Measurements from ENCODE around the gene DMBX1.
A peak's percentile ranks its signal among the peaks of the same experiment; 100 is the strongest.

DMBX1 gene

DNA sequence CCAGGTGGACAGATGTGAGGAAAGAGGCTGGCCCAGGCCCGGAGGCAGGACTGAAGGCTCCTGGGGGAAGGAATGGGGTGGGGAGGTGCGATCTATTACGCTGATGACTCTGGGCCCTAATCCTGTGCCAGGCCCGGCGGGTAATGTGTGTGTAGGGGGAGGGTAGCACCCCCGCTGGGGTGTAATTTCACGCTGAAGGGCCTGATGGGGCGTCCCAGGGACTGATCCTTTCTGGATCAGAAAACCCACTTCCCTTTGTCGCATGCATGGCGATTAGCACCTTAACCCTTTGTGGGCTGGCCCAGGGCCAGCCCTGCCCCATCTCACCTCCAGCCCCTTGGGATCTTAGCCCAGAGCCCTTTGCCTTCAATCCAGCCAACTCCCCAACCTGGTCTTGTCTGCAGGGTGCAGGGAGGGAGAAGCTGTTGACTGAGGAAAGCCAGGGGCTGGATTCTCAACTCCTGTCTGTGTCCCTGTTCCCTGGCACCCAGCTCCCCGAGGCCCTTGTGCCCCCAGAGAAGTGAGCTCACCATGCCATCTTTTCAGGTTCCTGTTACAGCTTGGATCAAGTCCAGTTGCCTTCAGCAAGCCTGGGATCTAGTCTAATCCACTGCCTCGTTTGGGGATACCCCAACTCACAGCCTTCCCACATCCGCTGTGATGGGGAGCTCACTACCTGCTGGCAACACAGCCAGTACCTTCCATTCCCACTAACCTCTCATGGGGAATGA lies 35.8 kb downstream of the DMBX1 start:
- DNase-seq (ENCODE audit: low read depth in 2 of 2): no peak

DNA sequence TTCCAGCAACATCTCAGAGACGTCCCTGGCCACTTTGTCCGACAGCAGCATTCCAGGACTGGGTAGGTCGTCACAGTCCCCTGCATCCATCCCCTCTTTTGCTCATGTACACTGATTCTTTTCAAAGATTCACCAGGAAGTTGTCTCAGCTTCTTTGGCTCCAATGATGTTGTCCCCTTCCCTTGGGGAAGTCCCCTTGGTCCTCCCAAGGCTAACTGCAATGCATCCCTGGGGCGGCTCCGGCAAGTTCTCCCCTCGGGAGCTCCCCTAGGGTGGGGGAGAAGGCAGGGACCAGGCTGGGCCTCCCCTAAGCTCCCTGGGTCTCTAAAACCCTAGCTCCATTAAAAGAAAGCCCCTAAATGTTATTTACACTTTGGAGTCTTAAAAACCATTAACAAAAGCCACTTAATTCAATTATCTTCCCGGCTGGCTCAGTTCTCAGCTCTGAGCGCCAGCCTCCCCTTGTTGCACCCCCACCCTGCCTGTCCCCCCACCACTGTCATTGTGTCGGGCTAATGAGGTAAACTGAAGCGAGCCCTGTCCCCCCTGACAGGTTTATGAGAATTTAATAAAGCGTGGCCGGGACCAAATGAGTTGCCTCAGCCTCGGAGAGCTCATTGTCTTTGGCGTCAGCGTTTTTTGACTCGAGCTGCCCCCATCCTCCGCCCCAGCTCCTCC lies 36.5 kb downstream of the DMBX1 start:
- no peak for DNase-seq (ENCODE audit: low read depth in 2 of 2)

DNA sequence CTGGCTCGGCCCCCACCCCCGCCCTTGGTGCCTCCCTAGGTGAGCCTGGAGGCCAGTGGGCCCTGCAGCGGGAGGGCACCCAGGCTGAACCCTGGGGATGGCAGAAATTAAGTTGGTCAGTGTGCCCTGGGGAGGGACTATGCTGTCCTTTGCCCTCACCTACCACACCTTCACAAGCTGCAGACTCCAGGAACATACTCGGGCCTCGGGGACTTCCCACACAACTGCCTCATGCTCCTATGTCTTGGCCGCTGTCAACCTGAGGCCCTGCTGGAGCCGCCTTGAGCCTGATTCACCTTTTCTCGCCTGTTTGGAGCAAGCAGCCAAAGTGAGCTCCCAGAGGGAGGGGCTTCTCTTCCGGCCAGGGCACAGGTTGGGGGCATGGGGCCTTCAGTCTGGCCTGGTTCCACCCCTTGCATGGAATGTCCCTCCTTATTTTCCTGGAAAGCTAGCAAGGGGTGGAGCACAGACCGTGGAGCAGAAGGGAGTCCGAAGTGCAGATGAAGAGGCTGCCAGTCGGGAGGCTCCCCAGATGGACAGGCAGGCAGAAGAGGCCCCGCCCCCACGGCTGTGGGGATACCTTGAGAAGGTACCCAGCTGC lies 37.2 kb downstream of the DMBX1 start:
- DNase-seq (ENCODE audit: low read depth in 2 of 2): no peak

DNA sequence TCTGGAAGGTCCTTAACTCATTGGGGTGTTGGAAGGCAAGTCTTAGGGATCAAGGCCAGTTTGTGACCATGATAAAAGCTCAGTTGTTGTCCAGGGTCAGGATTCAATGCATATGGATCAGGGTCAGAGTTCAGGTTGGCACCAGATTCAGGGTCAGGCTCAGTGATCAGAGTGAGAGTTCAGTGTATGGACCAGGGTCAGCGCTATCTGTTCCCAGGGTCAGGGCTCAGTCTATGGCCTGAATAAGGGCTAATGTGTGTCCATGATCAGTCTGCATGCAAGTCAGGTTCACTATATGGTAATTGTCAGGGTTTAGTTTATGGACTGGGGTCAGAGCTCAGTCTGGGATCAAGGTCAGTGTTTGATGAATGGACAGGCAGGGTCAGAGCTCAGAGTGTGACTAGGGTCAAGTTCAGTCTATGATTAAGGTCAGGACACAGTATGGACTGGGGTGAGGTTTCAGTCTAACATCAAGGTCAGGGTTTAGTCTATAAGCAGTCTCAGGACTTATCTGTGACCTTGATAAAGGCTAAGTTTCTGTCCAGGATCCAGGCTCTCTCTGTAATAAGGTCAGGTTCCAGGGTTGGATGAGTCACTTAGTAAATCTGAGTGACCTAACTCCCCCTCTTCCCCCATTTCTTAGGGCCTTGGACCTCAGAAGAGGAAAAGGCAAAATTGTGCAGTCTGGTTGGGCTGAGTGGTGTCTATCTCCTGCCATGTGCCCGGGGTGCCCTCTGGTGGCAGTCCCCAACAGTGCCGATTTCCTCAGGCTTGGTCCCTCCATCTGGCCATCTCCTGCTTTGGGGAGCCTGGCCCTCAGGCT lies 38.0 kb downstream of the DMBX1 start:
- DNase-seq (ENCODE audit: low read depth in 2 of 2): peak; percentile 62 to 73

DNA sequence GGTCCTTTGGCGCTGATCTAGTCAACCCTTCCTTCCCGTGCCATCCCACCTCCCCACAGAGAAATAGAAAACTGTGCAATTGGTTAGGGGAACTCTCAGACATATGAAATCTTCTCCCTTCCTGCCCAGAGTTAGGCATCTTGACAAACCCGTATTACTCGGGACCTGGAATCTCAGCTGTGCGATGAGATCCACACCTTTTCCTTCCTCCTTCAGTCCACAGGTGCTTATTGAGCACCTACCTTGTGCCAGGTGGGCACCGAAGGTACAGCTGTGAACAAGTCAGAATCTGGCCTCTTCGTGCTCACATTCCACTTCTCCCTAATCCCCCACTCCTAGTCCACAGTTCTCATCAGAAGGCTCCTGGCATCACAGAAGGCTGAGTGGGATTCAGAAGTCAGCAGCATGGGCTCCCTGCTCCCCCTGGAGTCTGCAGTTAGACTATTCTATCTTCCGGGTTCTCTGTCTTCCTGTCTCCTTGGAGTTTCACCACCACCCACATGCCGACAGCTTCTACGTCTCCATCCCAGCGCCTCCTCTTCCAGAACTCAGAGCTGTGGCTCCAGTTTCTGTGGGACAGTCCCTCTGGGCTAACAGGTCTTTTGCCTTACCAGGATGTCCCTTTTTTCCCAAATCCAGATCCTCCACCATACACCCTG lies 38.8 kb downstream of the DMBX1 start:
- no peak for DNase-seq (ENCODE audit: low read depth in 2 of 2)

DNA sequence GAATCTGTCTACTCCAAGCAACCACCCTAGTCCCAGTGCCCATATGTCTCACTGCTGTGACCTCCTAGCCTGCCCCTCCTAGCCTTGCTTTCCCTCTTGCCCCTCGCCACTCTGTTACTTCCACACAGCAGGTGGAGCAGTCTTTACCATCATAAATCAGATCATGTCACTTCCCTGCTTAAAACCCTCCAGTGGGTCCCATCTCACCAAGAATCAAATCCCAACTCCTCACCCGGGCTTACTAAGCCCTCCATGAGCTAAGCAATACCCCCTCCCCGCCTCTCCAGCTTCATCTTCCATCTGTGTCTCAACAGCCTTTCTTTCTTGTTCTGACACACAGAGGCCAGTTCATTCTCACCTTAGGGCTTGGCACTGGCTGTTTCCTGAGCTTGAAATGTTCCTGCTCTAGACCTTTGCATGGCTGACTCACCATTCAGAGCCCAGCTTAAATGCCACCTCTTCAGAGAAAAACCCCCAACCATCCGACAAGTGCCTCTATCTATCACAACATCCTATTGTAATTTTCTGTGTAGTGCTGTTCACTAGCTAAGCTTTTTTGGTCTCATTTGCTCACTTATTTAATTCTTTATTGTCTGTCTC lies 39.5 kb downstream of the DMBX1 start:
- no peak for DNase-seq (ENCODE audit: low read depth in 2 of 2)

DNA sequence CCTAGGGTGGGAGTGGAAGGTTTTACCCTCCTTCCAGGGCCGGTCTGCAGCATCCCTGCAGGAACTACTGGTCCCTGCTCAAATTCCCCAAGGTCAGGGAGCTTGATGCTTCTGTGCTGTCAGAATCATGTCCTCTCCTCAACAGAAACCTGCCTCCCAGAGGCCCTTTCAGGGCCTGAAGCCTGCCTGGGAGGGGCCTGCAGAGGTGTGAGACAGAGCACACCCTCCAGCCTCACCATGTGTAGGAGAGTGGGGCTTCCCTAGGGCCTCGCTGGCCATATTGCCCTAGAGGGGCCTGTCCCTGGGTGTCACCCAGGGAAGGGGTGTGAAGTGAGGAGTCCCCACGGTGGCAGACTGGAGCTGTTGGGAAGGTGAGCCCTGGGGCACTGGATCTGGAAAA lies 40.7 kb downstream of the DMBX1 start:
- DNase-seq (ENCODE audit: low read depth in 2 of 2): no peak

DNA sequence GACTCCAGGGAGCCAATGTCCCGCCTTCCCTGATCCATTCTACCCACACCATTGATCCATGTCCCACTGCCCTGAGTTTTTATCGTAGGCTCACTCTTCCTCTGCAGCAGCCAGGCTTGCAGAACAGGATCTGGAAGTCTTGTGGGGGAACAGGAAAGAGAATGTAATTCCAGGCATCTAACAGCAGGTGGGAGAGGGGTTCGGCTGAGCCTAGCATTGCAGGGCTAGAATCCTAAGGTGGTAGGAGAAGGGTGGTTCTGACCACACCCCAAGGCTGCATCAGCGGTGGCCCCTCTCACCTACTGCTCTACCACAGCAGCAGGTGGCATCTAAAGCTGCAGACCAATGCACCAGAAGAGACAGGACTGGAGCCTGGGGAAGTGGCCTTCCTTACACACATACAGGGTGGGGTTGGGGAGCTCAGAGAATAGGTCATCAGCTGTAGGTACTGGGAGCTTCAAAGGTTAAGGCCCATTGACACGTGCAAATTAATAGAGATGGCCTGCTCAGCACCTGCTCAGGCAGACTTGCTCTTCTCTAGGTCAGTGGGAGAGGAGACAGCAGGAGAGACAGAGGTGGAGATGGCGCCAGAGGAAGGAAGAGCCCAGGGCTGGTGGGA lies 41.3 kb downstream of the DMBX1 start:
- no peak for DNase-seq (ENCODE audit: low read depth in 2 of 2)

DNA sequence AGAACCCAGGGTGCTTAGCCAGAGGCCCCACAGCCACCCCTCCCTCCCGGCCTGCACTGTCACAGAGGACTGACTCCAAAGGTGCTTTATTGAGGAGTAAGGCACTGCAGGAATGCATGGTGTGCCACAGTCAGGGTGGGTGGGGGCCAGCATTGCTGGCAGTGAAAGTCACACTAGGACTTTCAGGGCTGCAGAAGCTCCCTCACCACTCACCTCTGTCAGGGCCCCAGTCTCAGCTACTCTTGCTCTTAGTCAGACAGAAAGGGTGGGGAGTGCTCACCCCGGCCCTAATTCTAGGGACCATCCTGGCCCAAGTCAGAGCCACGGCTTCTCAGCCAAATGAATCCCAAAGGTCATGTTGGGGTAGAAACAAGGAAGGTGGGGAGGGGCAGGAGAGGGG lies 42.5 kb downstream of the DMBX1 start:
- no peak for DNase-seq (ENCODE audit: low read depth in 2 of 2)

DNA sequence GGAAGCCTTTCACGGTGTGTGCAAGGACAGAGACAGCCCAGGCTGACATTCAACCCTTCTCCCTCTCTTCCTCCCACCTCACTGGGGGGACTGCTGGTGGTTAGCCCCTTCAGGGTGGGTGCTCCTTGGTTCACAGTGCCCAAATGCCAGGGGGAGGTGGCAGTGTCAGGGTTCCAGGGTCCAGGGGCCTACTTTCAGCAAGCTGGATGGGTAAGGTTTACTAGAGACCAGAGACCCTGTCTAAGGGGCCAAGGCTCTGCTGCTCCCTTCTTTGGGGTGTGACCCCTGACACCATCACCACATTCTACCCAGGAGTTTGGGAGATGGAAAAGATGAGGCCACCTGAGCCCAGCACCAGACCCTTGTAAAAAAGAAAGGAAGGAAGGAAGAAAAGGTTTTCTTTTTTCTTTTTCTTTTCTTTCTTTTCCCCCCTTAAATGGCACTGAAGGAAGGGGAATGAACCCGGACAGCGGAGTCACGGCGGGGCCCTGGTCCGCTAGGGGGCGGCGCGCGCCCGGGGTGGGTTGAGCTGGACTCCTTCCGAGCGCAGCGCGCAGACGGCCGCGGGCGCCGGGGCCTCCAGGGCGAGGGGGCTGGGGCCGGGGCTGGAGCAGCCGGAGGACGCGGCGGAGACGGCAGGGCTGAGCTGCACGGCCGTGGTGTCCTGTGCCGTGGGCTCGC lies 43.0 kb downstream of the DMBX1 start:
- peak; percentile 59 to 63 for DNase-seq (ENCODE audit: low read depth in 2 of 2)

DNA sequence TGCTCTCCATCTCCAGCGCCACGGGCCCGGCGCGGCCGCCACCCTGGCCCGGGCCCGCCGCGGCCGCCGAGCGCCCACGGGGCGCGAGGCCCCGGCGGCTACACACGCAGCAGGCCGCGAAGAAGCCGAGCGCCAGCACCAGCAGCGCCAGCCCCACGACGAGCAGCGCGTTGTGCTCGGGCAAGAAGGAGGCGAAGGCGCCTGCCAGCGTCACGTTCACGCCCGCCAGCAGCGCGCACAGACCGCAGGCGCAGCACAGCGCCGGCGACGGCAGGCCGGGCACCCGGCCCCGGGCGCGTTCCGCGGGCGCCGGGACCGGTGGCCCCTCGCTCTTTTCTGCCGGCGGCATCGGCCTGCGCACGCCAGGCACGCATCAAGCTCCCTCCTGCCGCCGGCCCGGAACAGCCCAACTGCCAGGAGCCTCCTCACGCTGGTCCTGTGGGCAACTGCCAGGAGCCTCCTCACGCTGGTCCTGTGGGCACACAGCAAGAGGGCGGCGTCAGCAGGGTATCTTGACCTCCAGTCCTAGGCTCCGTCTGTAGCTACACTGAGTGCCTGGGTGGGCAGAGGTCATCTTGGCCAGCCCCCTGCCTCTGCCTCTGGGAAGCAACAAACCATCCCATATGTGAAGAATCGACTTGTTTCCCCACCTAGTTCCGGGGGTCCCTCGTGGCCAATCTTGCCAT lies 43.7 kb downstream of the DMBX1 start:
- peak in 1 of 2 donors; percentile 15 for DNase-seq (ENCODE audit: low read depth in 2 of 2)

DNA sequence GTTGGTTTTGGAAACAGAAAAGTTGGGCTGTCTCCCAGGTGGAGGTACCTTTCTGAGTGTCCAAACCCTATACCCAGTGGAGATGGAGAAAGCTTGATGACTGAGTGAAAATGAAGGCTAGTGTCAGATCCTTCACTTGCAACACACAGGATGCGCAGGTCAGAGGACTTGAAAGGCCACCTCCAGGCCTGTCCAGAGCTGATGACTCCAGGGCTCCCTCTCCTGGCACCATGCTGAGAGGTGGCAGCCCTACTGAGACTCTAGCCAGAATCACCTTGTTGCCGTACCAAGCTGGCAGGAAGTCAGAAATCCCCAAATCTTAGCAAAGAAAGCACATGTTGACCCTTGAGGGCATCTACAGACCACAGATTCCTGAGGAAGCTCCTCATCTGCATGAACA lies 45.4 kb downstream of the DMBX1 start:
- no peak for DNase-seq (ENCODE audit: low read depth in 2 of 2)

DNA sequence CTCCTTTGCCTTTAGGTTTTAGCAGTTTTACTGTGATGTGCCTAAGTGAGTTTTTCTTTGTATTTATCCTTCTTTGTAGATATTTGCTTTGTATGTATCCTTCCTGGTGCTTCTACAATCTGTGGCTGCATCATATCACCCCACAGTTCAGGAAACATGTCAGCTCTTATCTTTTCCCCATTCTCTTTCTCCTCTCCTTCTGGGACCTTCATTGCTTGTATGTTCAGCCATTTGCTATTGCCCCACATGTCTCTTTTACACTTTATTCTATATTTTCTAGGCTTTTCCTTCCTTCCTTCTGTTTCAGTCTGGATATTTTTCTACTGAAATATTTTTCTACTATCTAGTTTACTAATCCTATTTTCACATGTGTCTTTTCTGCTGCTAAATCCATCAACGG lies 46.9 kb downstream of the DMBX1 start:
- no peak for DNase-seq (ENCODE audit: low read depth in 2 of 2)

DNA sequence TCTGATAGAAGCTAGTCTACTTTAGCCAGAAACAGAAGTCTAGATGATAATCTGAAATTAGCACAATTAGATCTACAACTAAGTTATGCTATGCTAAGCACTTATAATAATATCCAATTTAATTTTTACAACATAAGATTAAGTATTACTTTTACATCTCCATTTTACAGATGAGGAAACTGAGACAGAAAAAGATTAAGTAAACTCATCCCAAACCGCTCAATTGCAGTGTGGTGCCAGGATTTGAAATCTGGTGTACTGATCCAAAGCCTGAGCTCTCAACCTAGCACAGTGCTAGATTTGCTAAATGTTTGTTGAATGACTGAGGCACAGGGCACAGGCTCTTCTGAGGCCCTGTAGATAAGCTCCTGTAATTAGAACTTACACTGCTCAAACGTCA lies 48.0 kb downstream of the DMBX1 start:
- no peak for DNase-seq (ENCODE audit: low read depth in 2 of 2)

DNA sequence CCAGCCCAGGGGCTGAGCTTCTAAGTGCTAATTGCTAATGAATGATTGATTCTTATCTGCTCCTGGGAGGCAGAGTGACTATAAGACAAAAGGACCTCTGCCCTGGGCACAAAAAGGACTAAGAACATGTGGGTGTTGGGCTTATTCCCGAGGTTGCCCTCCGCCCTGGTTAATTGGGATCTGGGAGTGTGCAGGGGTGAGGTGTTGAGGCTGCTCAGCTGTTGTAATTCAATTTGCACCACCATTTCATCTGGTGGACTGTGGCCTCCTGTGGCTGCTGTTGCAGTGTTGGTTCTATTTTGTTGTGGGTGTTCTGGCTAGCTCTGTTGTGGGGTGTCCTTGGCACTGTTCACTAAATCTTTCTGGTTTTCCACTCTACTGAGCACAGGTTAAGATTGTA lies 48.5 kb downstream of the DMBX1 start:
- no peak for DNase-seq (ENCODE audit: low read depth in 2 of 2)

All from activated CD4-positive, alpha-beta T cell treated with anti-CD3 and anti-CD28 coated beads for 24 hours (primary cell).